ENCODE data around the gene ELOA. TPM values are rescaled to one million over a fixed set of nuclear protein-coding genes. Genes with fewer than 3 reads are reported as not detected.

ELOA gene
- total and polyA plus RNA-seq, 9 of the 15 experiments (the other 6 are each of a cell fraction or from before 2014, with no cell fraction given): 31.9 to 98.6 (median 61.3) TPM

DNA sequence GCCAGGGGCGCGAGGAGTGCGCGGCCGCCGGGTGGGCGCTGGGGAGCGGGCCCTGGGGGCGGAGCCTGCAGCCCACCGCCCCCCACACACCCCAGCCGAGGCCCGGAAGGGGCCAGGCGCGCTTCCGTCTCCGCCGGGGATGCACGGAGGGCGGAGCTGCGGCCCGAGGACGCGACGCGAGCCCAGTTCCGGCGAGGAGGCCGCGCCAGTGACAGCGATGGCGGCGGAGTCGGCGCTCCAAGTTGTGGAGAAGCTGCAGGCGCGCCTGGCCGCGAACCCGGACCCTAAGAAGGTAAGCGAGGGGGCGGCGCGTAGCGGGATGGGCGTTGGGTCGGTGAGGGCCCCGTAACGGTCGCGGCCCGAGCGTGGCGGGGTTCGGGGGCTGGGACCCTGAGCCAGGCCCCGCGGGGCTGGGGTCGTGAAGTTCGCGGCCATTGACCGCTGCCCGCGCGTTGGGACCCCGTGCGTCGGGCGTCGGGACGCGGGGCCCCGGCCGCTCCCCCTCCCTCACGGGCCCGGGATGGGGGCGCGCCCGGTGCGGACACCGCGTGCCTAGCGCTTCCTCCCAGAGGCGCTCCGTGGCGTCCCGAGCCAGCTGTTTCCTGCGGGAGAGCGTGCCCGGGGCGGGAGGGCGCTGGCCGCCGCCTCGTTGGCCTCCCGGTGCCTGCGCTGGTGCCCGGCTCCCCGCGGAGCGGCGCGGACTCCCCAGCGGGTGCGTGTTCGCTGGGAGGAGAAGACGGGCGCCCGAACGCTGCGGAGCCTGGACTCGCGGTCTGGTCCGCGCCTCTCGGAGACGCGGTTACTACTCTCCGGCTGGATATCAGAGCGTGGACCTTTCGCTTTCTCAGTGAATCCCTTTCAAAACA is at the start of gene ELOA (continued):
- TF ChIP-seq YY1 (IDR thresholded peaks at IDR 0.05; ENCODE audit: borderline replicate concordance in 1 of 3, control insufficient read depth in 1 of 3, extremely low read depth in 1 of 3, insufficient read depth in 3 of 3, insufficient read length in 1 of 3, insufficient replicate concordance in 2 of 3, low read depth in 1 of 3, low read length in 2 of 3) (peak; percentile 69 to 95 (median 92)), KDM4B (IDR thresholded peaks at IDR 0.05; ENCODE audit: borderline replicate concordance in 2 of 2, low read depth in 1 of 2) (peak in 1 of 2 experiments; percentile 84; a peak in 2 of 4 replicates), ZNF316 (IDR thresholded peaks at IDR 0.05) (no peak), CBX1 (IDR thresholded peaks at IDR 0.05; ENCODE audit: low read depth) (peak; percentile 69; the same call in 1 of the 2 replicates), NR1H2 (CRISPR knock-in tag; IDR thresholded peaks at IDR 0.05) (0 out of 2 replicates have a peak, but pooled peaks have one; percentile 81), ZBTB17 (CRISPR knock-in tag; IDR thresholded peaks at IDR 0.05) (0 out of 2 replicates have a peak, but pooled peaks have one; percentile 25), TBL1XR1 (IDR thresholded peaks at IDR 0.05; ENCODE audit: low read length in 2 of 2) (no peak), SMC3 (conservative IDR thresholded peaks at IDR 0.05; ENCODE audit: insufficient read depth, low read depth, low read length) (no peak), ZBTB40 (IDR thresholded peaks at IDR 0.05) (peak; percentile 91), ZBTB40 (CRISPR knock-in tag; IDR thresholded peaks at IDR 0.05) (no peak), TARDBP (IDR thresholded peaks at IDR 0.05) (0 out of 2 replicates have a peak, but pooled peaks have one; percentile 23), ZEB2 (IDR thresholded peaks at IDR 0.05) (no peak), C11orf30 (IDR thresholded peaks at IDR 0.05; ENCODE audit: low read depth) (peak; percentile 83), HNRNPL (IDR thresholded peaks at IDR 0.05; ENCODE audit: low read depth, low read length) (peak; percentile 67; the same call in 1 of the 2 replicates), HMGN3 (IDR thresholded peaks at IDR 0.05; ENCODE audit: borderline replicate concordance, extremely low read depth, insufficient read length, low read depth, low read length) (peak; percentile 45)
- TF ChIP-seq, protein P1, sequence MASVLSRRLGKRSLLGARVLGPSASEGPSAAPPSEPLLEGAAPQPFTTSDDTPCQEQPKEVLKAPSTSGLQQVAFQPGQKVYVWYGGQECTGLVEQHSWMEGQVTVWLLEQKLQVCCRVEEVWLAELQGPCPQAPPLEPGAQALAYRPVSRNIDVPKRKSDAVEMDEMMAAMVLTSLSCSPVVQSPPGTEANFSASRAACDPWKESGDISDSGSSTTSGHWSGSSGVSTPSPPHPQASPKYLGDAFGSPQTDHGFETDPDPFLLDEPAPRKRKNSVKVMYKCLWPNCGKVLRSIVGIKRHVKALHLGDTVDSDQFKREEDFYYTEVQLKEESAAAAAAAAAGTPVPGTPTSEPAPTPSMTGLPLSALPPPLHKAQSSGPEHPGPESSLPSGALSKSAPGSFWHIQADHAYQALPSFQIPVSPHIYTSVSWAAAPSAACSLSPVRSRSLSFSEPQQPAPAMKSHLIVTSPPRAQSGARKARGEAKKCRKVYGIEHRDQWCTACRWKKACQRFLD (CRISPR knock-in tag; IDR thresholded peaks at IDR 0.05): 0 out of 2 replicates have a peak, but pooled peaks have one; percentile 61

Data from K562 (cell line).